NB4 (cell line): ENCODE measurements around the gene KIRREL3.

Experiments
- DNase-seq: peaks from one replicate; pipeline ENCODE4 v3.0.0; 2010; ENCODE audit warnings: low read depth
- H3K4me3 ChIP-seq: one replicate; pipeline ENCODE4 v1.5.1; 2011; ENCODE audit warnings: mild to moderate bottlenecking, low read depth, low read length, moderate library complexity
- MAX ChIP-seq: IDR thresholded peaks from 2 replicates; pipeline ENCODE4 v1.6.1; 2011; ENCODE audit warnings: low read depth, low read length
- MYC ChIP-seq: IDR thresholded peaks from 2 replicates; pipeline ENCODE4 v1.6.1; 2011; ENCODE audit warnings: low read depth, low read length
- POLR2A ChIP-seq: IDR thresholded peaks from 2 replicates; pipeline ENCODE4 v1.6.1; 2011; ENCODE audit warnings: mild to moderate bottlenecking; ENCODE audit not compliant: insufficient read length; ENCODE audit errors: extremely low read depth
- TF ChIP-seq, protein P1 (sequence below): IDR thresholded peaks from one replicate; pipeline ENCODE4 v1.5.1; 2012; ENCODE audit warnings: low read depth, low read length

The KIRREL3 gene

DNA sequence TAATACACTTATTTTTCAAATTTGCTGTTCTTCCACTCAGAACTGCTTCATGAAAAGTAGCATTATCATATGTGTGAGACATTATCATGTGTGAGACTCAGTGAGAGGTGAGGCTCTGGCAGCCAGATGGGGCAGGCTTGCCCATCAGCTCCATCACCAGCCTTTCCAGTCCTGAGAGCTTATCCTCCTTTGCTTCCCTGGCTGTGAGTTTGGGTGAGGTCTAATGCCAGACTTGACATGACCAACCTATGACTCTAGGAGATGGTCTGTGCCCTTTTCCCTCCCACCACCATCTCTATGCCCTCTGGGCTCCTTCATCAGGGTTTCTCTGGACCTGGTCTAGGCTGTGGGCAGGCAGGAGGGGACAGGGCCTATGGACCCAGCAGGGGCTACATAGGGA lies 145.0 kb downstream of the KIRREL3 start:
- no peak for DNase-seq
- TF ChIP-seq MYC (no peak), MAX (no peak), POLR2A (no peak)
- TF ChIP-seq, protein P1, sequence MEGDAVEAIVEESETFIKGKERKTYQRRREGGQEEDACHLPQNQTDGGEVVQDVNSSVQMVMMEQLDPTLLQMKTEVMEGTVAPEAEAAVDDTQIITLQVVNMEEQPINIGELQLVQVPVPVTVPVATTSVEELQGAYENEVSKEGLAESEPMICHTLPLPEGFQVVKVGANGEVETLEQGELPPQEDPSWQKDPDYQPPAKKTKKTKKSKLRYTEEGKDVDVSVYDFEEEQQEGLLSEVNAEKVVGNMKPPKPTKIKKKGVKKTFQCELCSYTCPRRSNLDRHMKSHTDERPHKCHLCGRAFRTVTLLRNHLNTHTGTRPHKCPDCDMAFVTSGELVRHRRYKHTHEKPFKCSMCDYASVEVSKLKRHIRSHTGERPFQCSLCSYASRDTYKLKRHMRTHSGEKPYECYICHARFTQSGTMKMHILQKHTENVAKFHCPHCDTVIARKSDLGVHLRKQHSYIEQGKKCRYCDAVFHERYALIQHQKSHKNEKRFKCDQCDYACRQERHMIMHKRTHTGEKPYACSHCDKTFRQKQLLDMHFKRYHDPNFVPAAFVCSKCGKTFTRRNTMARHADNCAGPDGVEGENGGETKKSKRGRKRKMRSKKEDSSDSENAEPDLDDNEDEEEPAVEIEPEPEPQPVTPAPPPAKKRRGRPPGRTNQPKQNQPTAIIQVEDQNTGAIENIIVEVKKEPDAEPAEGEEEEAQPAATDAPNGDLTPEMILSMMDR: no peak

DNA sequence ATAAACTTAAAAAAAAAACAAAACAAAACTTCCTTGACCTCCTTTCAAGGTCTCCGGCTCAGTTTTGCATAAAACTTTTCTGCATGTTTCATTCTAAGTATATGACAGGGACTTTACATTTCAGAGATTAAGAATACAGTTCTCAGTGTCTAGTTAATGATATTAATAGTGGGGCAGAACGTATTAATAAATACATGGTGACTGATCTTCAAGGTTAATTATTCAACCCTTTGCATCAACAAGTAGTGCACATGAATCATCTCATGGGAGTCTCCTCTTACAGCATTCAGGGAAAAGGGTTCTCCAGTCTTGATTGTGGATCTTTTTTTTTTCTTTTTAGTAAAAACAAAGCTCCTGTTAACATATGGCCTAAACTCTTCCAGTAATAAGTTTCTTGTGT lies 146.8 kb downstream of the KIRREL3 start:
- no peak for DNase-seq

More for the DNA sequence above, 145.0 kb downstream of the KIRREL3 start:
- H3K4me3 ChIP-seq: no peak overlapping the region

DNA sequence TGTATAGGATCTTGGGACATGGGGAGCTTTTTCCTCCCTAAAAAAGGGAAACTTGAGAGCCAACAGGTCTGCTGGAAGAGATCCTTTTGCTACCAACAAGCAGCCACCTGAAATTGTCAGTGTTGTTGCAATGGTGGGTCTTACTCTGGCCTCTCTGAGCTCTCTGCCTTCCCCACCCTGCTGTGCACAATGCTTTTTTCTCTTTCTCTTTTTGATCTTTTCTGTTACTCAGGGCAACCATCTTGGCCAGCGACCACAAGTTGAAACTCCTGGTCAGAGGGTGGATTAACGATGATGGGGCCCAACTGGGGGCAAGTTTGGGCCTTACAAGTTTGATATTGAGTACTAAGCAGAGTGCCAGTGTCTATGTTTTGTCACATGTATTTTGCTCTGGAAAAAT lies 155.8 kb downstream of the KIRREL3 start:
- DNase-seq: no peak
- no peak for TF ChIP-seq MYC
- TF ChIP-seq, protein P1: no peak
- TF ChIP-seq POLR2A: no peak
- no peak for TF ChIP-seq MAX
- no peak overlapping the region for H3K4me3 ChIP-seq

More for the DNA sequence above, 146.8 kb downstream of the KIRREL3 start:
- H3K4me3 ChIP-seq: no peak overlapping the region
- TF ChIP-seq POLR2A (no peak), MYC (no peak), MAX (no peak)
- TF ChIP-seq, protein P1: no peak

DNA sequence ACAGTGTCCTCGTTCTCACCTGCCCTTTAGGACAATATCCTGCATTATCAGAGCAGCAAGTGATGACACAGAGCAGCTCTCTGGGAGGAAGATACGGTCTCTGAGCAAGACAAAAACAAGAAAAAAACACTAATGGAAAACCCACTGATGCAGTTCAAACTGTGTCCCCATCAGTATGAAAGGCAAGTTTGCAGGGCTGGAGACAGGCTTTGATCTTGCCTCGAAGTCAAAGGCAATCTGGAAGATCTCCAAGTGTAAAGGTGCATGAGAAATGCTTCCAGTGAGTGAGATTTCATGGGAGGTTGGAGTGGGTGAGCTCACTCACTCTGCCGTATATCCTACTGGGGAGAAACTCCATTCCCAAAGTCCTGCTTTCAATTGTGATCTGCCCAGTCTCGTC lies 157.5 kb downstream of the KIRREL3 start:
- TF ChIP-seq, protein P1: no peak
- TF ChIP-seq MYC: no peak
- no peak for DNase-seq
- no peak overlapping the region for H3K4me3 ChIP-seq

DNA sequence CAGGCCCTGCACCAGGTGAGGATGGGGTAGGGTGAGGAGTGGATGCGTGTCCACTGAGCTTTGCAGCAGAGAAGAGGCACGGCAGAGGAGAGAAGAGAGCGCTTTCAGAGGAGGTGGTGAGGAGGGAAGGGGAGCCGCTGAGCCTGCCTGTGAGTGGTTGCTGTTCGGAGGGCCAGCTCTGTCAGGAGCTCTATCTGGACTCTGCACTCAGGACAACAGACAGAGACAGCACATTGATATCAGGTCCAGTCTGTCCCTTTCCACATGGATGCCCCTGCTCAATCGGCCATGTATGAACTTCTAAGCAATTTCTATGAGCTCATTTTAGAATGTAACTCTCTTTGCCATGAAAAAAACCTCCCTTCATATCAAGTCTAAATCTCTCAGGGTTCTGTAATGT lies 158.6 kb downstream of the KIRREL3 start:
- no peak overlapping the region for H3K4me3 ChIP-seq
- DNase-seq: no peak
- no peak for TF ChIP-seq POLR2A
- no peak for TF ChIP-seq MYC
- TF ChIP-seq, protein P1: no peak
- no peak for TF ChIP-seq MAX

DNA sequence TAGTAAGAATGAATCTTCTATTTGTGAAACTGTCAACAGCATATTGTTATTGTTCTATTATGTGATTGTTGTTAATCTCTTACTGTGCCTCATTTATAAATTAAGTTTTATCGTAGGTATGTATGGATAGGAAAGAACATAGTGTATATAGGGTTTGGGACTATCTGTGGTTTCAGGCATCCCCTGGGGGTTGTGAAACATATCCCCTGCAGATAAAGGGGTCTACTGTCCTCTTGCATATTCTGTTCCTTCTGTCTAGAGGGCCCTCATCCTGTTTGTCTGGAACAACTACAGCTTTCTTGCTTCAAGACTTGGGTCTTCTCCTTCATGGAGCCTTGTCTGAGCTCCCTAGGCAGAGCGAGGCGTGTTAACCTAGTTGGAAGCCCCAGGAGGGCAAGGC lies 159.6 kb downstream of the KIRREL3 start:
- DNase-seq: peak; percentile 57
- H3K4me3 ChIP-seq: no peak overlapping the region
- TF ChIP-seq, protein P1: no peak
- TF ChIP-seq MYC (no peak), MAX (no peak), POLR2A (no peak)
